ENCODE measurements around the gene SMARCAL1. TPM values are rescaled to one million over a fixed set of nuclear protein-coding genes. Genes with fewer than 3 reads are reported as not detected.
"Not testable (repeated sequence)": the region's sequence is repeated elsewhere in the genome, so short reads cannot be mapped to it uniquely, and the experiment has no call there.

SMARCAL1 gene
- total and polyA plus RNA-seq, 8 donors: 5.8 to 152 (median 18.3) TPM

DNA sequence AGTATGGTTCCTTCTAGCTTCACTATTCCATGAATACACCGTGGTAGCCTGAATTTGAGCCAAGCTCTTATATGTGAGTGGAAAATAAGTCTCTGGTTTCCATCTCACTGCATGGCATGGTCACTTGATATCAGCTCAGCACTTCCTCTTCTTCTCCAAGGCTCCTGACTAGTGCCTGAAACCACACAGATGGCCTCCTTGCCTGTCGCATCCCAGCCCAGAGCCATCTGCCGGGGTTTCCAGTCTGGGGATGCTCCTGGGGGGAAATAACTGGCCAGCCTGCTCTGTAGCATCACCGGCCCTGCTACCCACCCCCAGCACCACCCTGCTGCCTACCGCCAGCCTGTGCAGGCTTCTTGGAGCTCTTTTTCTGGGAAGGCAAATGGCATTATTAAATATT, 32.3 kb upstream of the SMARCAL1 start:
- intact Hi-C loops (cut with DNase I; ENCODE audit: low total_unique reads): no loop called here
- Histone ChIP-seq H3K4me3 (no peak overlapping the region), H3K36me3 (no peaks in the 10 kb centered on the region), H3K27me3 (peaks cover 0 to 29% (median 0%) of the 10 kb centered on the region in 3 donors), H3K27ac (no peak overlapping the region), H3K9me3 (peaks cover 0 to 3% (median 0%) of the 10 kb centered on the region in 4 donors), H3K4me1 (no peaks in the 10 kb centered on the region)
- 65 to 87% (median 77%) methylated on average over 5 of the region's 5 CpGs for WGBS, 5 donors
- TF ChIP-seq POLR2AphosphoS5 (IDR thresholded peaks at IDR 0.05) (no peak), POLR2A (IDR thresholded peaks at IDR 0.05) (no peak), EP300 (IDR thresholded peaks at IDR 0.05) (no peak)
- TF ChIP-seq, protein P1, sequence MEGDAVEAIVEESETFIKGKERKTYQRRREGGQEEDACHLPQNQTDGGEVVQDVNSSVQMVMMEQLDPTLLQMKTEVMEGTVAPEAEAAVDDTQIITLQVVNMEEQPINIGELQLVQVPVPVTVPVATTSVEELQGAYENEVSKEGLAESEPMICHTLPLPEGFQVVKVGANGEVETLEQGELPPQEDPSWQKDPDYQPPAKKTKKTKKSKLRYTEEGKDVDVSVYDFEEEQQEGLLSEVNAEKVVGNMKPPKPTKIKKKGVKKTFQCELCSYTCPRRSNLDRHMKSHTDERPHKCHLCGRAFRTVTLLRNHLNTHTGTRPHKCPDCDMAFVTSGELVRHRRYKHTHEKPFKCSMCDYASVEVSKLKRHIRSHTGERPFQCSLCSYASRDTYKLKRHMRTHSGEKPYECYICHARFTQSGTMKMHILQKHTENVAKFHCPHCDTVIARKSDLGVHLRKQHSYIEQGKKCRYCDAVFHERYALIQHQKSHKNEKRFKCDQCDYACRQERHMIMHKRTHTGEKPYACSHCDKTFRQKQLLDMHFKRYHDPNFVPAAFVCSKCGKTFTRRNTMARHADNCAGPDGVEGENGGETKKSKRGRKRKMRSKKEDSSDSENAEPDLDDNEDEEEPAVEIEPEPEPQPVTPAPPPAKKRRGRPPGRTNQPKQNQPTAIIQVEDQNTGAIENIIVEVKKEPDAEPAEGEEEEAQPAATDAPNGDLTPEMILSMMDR (IDR thresholded peaks at IDR 0.05): no peak
- DNase-seq: no peak

- intact Hi-C loops (cut with DNase I; ENCODE audit: low total_unique reads); H3K27ac ChIP-seq; H3K4me1 ChIP-seq; H3K4me3 ChIP-seq; H3K9me3 ChIP-seq; H3K36me3 ChIP-seq; DNase-seq: not testable (repeated sequence)
- H3K27me3 ChIP-seq: peaks cover 0 to 10% (median 0%) of the 10 kb centered on the region in 3 donors
- WGBS, 5 donors: 71 to 82% (median 79%) methylated on average over 2 of the region's 2 CpGs
These were observed 27.9 kb upstream of the SMARCAL1 start for GRCh38 chr2:216384409-216384808.

- Histone ChIP-seq H3K36me3 (no peaks in the 10 kb centered on the region), H3K27ac (no peak overlapping the region), H3K9me3 (peaks cover 0 to 6% (median 2%) of the 10 kb centered on the region in 4 donors), H3K4me3 (no peak overlapping the region), H3K4me1 (no peaks in the 10 kb centered on the region), H3K27me3 (peaks cover 0 to 4% (median 0%) of the 10 kb centered on the region in 3 donors)
- DNase-seq: no peak
- 39 to 64% (median 41%) methylated on average over 2 of the region's 2 CpGs for WGBS, 5 donors
- intact Hi-C loops (cut with DNase I; ENCODE audit: low total_unique reads): no loop called here
- TF ChIP-seq, protein P1 (IDR thresholded peaks at IDR 0.05): no peak
- TF ChIP-seq POLR2A (IDR thresholded peaks at IDR 0.05) (no peak), EP300 (IDR thresholded peaks at IDR 0.05) (no peak), POLR2AphosphoS5 (IDR thresholded peaks at IDR 0.05) (no peak)
These were observed 26.8 kb upstream of the SMARCAL1 start for GRCh38 chr2:216385478-216385877.

GRCh38 chr2:216387262-216387661, 25.0 kb upstream of the SMARCAL1 start:
- WGBS, 5 donors: 93 to 99% (median 98%) methylated on average over 2 of the region's 2 CpGs
- no peak overlapping the region for H3K4me3 ChIP-seq
- peaks cover 0 to 4% (median 0%) of the 10 kb centered on the region in 3 donors for H3K27me3 ChIP-seq
- H3K27ac ChIP-seq: no peak overlapping the region
- H3K9me3 ChIP-seq: peaks cover 0 to 6% (median 2%) of the 10 kb centered on the region in 4 donors
- no peaks in the 10 kb centered on the region for H3K36me3 ChIP-seq
- H3K4me1 ChIP-seq: no peaks in the 10 kb centered on the region
- TF ChIP-seq, protein P1 (IDR thresholded peaks at IDR 0.05): no peak
- TF ChIP-seq EP300 (IDR thresholded peaks at IDR 0.05) (no peak), POLR2A (IDR thresholded peaks at IDR 0.05) (no peak), POLR2AphosphoS5 (IDR thresholded peaks at IDR 0.05) (no peak)
- intact Hi-C loops (cut with DNase I; ENCODE audit: low total_unique reads): no loop called here
- no peak for DNase-seq

GRCh38 chr2:216388046-216388884, 24.0 kb upstream of the SMARCAL1 start:
- H3K9me3 ChIP-seq: peaks cover 0 to 6% (median 1%) of the 10 kb centered on the region in 4 donors
- no peaks in the 10 kb centered on the region for H3K36me3 ChIP-seq
- H3K27me3 ChIP-seq: peaks cover 0 to 4% (median 0%) of the 10 kb centered on the region in 3 donors
- H3K27ac ChIP-seq: no peak overlapping the region
- H3K4me1 ChIP-seq: no peaks in the 10 kb centered on the region
- intact Hi-C loops (cut with DNase I; ENCODE audit: low total_unique reads): no loop called here
- no peak overlapping the region for H3K4me3 ChIP-seq
- no peak for TF ChIP-seq POLR2A (IDR thresholded peaks at IDR 0.05)
- TF ChIP-seq POLR2AphosphoS5 (IDR thresholded peaks at IDR 0.05): no peak
- TF ChIP-seq, protein P1 (IDR thresholded peaks at IDR 0.05): no peak
- TF ChIP-seq EP300 (IDR thresholded peaks at IDR 0.05): no peak
- 81 to 82% (median 81%) methylated on average over 5 of the region's 5 CpGs for WGBS, 5 donors
- DNase-seq: no peak
